Lower leg skin (tissue), 3 donors: Measurements from ENCODE around the gene TAX1BP3.

Experiments
- CTCF ChIP-seq, 3 donors: fragments of 450-650 bp; IDR thresholded peaks; one replicate each; pipeline ENCODE4 v1.5.1; 2016; ENCODE audit warnings: antibody characterized with exemption in 3 of 3, mild to moderate bottlenecking in 3 of 3, moderate library complexity in 2 of 3
- POLR2A ChIP-seq, 2 donors: fragments of 450-650 bp; IDR thresholded peaks; one replicate each; pipeline ENCODE4 v1.6.1; 2016 to 2017; ENCODE audit warnings: antibody characterized with exemption in 2 of 2, mild to moderate bottlenecking in 1 of 2, moderate library complexity in 1 of 2

GRCh38 chr17:3688027-3688553, 19.7 kb upstream of the TAX1BP3 start:
- no peak for TF ChIP-seq CTCF (IDR thresholded peaks at IDR 0.05)
- no peak for TF ChIP-seq POLR2A (IDR thresholded peaks at IDR 0.05)
